ENCODE measurements around the gene YWHAB. TPM values are rescaled to one million over a fixed set of nuclear protein-coding genes. Genes with fewer than 3 reads are reported as not detected.

YWHAB gene
- total and polyA plus RNA-seq, 10 of the 15 experiments (the other 5 are each of a cell fraction or from before 2014, with no cell fraction given): 63.5 to 323 (median 144) TPM

- H3K4me2 ChIP-seq (ENCODE audit: control insufficient read depth, insufficient read depth): no peak overlapping the region
- CTCF ChIA-PET: interaction anchor here (1.2 to 2.1 kb wide), 5 partner anchors 10 to 341 kb away, joined by 3 to 7 read pairs (median 4); no protein-coding TSS in a partner anchor
- no peaks in the 10 kb centered on the region for H3K9me3 ChIP-seq (replicated peaks; ENCODE audit: control insufficient read depth, insufficient read depth, low read length)
- peaks cover 23% of the 10 kb centered on the region for H3K79me2 ChIP-seq (ENCODE audit: control insufficient read depth, insufficient read depth, low read length)
- H3K4me3 ChIP-seq: no peak overlapping the region
- no peak for TF ChIP-seq NR2F1 (conservative IDR thresholded peaks at IDR 0.05)
- TF ChIP-seq BCL11A (IDR thresholded peaks at IDR 0.05; ENCODE audit: low read depth, low read length): no peak
- no peak for TF ChIP-seq FOS (IDR thresholded peaks at IDR 0.05; ENCODE audit: borderline replicate concordance, extremely low read depth, insufficient read length)
- no peak for TF ChIP-seq JUNB (IDR thresholded peaks at IDR 0.05)
- RAD21 ChIA-PET (ENCODE audit: unreplicated experiment): no interaction called here
- POLR2A ChIA-PET: interaction anchor here (1.1 to 1.4 kb wide), 2 partner anchors 15 to 18 kb away, joined by 3 to 6 read pairs; no protein-coding TSS in a partner anchor
- H2AFZ ChIP-seq (ENCODE audit: control insufficient read depth, low read depth, low read length): no peak overlapping the region
- SMC1A ChIA-PET (ENCODE audit: uncharacterized antibody, unreplicated experiment): interaction anchor here (2.1 kb wide), 2 partner anchors 10 to 12 kb away, joined by 5 to 6 read pairs; no protein-coding TSS in a partner anchor
- 100% methylated on average over 1 of the region's 1 CpG for WGBS (ENCODE audit: insufficient coverage, insufficient replicate concordance, low lambda C conversion rate, missing lambda C conversion rate)
- in situ Hi-C loops (cut with MboI) (no loop called here), intact Hi-C loops (cut with micrococcal nuclease; ENCODE audit: unreplicated experiment) (no loop called here)
- H3K27ac ChIP-seq (ENCODE audit: control insufficient read depth, insufficient read depth): no peak overlapping the region
- H3K4me1 ChIP-seq (ENCODE audit: control insufficient read depth, insufficient read depth, low read length): peaks cover 13% of the 10 kb centered on the region
- H3K9ac ChIP-seq (ENCODE audit: control insufficient read depth, insufficient read depth, low read length): no peak overlapping the region
- H4K20me1 ChIP-seq (ENCODE audit: control insufficient read depth, insufficient read depth): no peaks in the 10 kb centered on the region; the same call in 1 of the 2 replicates
- no peak for ATAC-seq
- FAIRE-seq: no peak
- H3K36me3 ChIP-seq (ENCODE audit: control insufficient read depth in 2 of 2, insufficient read depth in 2 of 2, low read length in 1 of 2): peaks cover 18 to 72% of the 10 kb centered on the region in 2 experiments
- DNase-seq (ENCODE audit: low read depth, low spot score): no peak
- no TSS peak for BruUV-seq (replicated peaks)
- no peaks in the 10 kb centered on the region for H3K27me3 ChIP-seq (replicated peaks in 1 of 2; ENCODE audit: control insufficient read depth in 2 of 2, insufficient read depth in 2 of 2, low read length in 1 of 2)
Observed at GRCh38 chr20:44952731-44953130, 67.2 kb downstream of the YWHAB start.

DNA sequence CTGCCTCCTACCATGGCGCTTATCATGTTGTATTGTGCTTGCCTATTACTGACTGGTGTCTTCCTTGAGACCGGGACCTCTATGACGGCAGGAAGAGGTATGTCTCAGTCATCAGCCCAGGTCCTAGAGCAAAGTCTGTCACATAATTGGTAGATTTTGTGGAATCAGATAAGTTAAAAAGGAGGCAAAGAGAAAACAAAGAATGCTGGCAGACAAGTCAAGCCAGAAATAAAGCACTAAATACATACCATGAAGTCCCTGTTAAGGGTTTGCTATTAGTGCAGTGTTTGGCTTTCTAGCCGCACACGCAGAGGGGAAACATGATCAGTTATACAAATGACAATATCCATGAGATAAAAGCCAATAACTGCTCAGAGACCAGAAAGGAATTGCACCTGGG lies 68.7 kb downstream of the YWHAB start:
- peaks cover 16 to 70% of the 10 kb centered on the region in 2 experiments for H3K36me3 ChIP-seq (ENCODE audit: control insufficient read depth in 2 of 2, insufficient read depth in 2 of 2, low read length in 1 of 2)
- DNase-seq (ENCODE audit: low read depth, low spot score) (no peak), ATAC-seq (no peak), FAIRE-seq (no peak)
- POLR2A ChIA-PET: no interaction called here
- H3K4me2 ChIP-seq (ENCODE audit: control insufficient read depth, insufficient read depth): no peak overlapping the region
- WGBS (ENCODE audit: insufficient coverage, insufficient replicate concordance, low lambda C conversion rate, missing lambda C conversion rate): 96% methylated on average over 5 of the region's 5 CpGs
- peaks cover 38% of the 10 kb centered on the region for H3K79me2 ChIP-seq (ENCODE audit: control insufficient read depth, insufficient read depth, low read length)
- intact Hi-C loops (cut with micrococcal nuclease; ENCODE audit: unreplicated experiment) (no loop called here), in situ Hi-C loops (cut with MboI) (no loop called here)
- no peaks in the 10 kb centered on the region for H3K9me3 ChIP-seq (replicated peaks; ENCODE audit: control insufficient read depth, insufficient read depth, low read length)
- H3K27ac ChIP-seq (ENCODE audit: control insufficient read depth, insufficient read depth): no peak overlapping the region
- no peaks in the 10 kb centered on the region for H3K27me3 ChIP-seq (replicated peaks in 1 of 2; ENCODE audit: control insufficient read depth in 2 of 2, insufficient read depth in 2 of 2, low read length in 1 of 2)
- SMC1A ChIA-PET (ENCODE audit: uncharacterized antibody, unreplicated experiment): interaction anchor here (0.8 kb wide), 1 partner anchor 12 kb away, joined by 4 read pairs; no protein-coding TSS in a partner anchor
- H4K20me1 ChIP-seq (ENCODE audit: control insufficient read depth, insufficient read depth): peaks cover 3% of the 10 kb centered on the region; the same call in 1 of the 2 replicates
- no peak overlapping the region for H3K4me3 ChIP-seq
- H2AFZ ChIP-seq (ENCODE audit: control insufficient read depth, low read depth, low read length): no peak overlapping the region
- CTCF ChIA-PET: interaction anchor here (0.8 to 2.1 kb wide), 2 partner anchors 12 to 90 kb away, joined by 3 to 7 read pairs; no protein-coding TSS in a partner anchor
- RAD21 ChIA-PET (ENCODE audit: unreplicated experiment): no interaction called here
- TF ChIP-seq, protein P1, sequence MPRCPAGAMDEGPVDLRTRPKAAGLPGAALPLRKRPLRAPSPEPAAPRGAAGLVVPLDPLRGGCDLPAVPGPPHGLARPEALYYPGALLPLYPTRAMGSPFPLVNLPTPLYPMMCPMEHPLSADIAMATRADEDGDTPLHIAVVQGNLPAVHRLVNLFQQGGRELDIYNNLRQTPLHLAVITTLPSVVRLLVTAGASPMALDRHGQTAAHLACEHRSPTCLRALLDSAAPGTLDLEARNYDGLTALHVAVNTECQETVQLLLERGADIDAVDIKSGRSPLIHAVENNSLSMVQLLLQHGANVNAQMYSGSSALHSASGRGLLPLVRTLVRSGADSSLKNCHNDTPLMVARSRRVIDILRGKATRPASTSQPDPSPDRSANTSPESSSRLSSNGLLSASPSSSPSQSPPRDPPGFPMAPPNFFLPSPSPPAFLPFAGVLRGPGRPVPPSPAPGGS (IDR thresholded peaks at IDR 0.05; ENCODE audit: borderline replicate concordance, insufficient read depth, low read depth, low read length, poor library complexity, severe bottlenecking): no peak
- no peak for TF ChIP-seq HDGF (IDR thresholded peaks at IDR 0.05)
- H3K4me1 ChIP-seq (ENCODE audit: control insufficient read depth, insufficient read depth, low read length): peaks cover 18% of the 10 kb centered on the region
- H3K9ac ChIP-seq (ENCODE audit: control insufficient read depth, insufficient read depth, low read length): no peak overlapping the region
- BruUV-seq (replicated peaks): no TSS peak
